SK-N-SH treated with all-trans-retinoic acid at 6 μM for 48 hours (cell line): Measurements from ENCODE around the gene ZFAND3.

ENCODE experiments used
- ARNTL ChIP-seq: fragments of 450-650 bp; formaldehyde crosslinking; IDR thresholded peaks from 2 replicates; pipeline ENCODE4 v1.5.0; 2020; ENCODE audit warnings: low read depth, mild to moderate bottlenecking, moderate library complexity, borderline replicate concordance
- GLIS3 ChIP-seq: fragments of 250-450 bp; sonication (Bioruptor Pico); IDR thresholded peaks from 2 replicates; pipeline ENCODE4 v1.5.0; 2020; ENCODE audit warnings: mild to moderate bottlenecking, moderate library complexity
- RARB ChIP-seq: fragments of 250-450 bp; sonication (Bioruptor Pico); IDR thresholded peaks from 2 replicates; pipeline ENCODE4 v1.8.0; 2021; ENCODE audit warnings: mild to moderate bottlenecking, moderate library complexity
- SNAI2 ChIP-seq: fragments of 250-450 bp; sonication (Bioruptor Pico); IDR thresholded peaks from 2 replicates; pipeline ENCODE4 v1.5.0; 2020; ENCODE audit warnings: mild to moderate bottlenecking, moderate library complexity
- TCF4 ChIP-seq: fragments of 250-450 bp; sonication (Bioruptor Pico); IDR thresholded peaks from 2 replicates; pipeline ENCODE4 v1.8.0; 2021; ENCODE audit warnings: mild to moderate bottlenecking, moderate library complexity, borderline replicate concordance
- TOX ChIP-seq: fragments of 250-450 bp; sonication (Bioruptor Pico); IDR thresholded peaks from 2 replicates; pipeline ENCODE4 v1.8.0; 2021; ENCODE audit warnings: mild to moderate bottlenecking, moderate library complexity, borderline replicate concordance
- ZC3H10 ChIP-seq: fragments of 250-450 bp; sonication (Bioruptor Pico); IDR thresholded peaks from 2 replicates; pipeline ENCODE4 v1.5.1; 2021; ENCODE audit warnings: mild to moderate bottlenecking, moderate library complexity
- ZFP3 ChIP-seq: fragments of 250-450 bp; sonication (Bioruptor Pico); IDR thresholded peaks from 2 replicates; pipeline ENCODE4 v1.5.0; 2020; ENCODE audit warnings: mild to moderate bottlenecking, moderate library complexity
- ZFP30 ChIP-seq: fragments of 450-650 bp; formaldehyde crosslinking; IDR thresholded peaks from 2 replicates; pipeline ENCODE4 v1.5.0; 2022; ENCODE audit warnings: mild to moderate bottlenecking, moderate library complexity
- TF ChIP-seq, protein P1 (sequence below): fragments of 250-450 bp; sonication (Bioruptor Pico); IDR thresholded peaks from 2 replicates; pipeline ENCODE4 v1.8.0; 2020; ENCODE audit warnings: mild to moderate bottlenecking, moderate library complexity, borderline replicate concordance

DNA sequence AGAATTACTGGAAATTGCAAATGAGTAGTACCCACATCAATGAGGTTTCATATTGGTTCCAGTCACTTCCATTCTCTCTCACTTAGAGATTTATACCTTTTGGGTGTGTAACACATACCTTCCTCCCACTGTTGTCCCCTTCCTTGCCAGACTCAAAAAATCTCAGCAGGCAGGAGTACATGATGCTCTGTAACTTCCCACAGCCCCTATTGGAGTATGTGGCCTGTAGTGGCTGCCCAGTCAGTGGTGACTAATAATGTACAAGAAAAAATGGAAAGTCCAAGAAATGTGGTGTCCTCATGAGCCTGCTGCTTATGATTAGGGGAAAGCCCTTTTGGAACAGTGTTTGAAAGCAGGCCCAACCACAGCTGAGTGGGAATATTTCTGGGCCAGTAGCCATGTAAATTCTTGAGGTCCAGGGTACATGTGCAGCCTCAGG is 312.0 kb downstream of the ZFAND3 start:
- TF ChIP-seq RARB (CRISPR knock-in tag) (no peak), TOX (CRISPR knock-in tag) (no peak), TCF4 (CRISPR knock-in tag) (no peak), ZC3H10 (CRISPR knock-in tag) (no peak), ZFP3 (no peak), GLIS3 (CRISPR knock-in tag) (no peak), SNAI2 (no peak), ZFP30 (no peak), ARNTL (CRISPR knock-in tag) (no peak)
- TF ChIP-seq, protein P1, sequence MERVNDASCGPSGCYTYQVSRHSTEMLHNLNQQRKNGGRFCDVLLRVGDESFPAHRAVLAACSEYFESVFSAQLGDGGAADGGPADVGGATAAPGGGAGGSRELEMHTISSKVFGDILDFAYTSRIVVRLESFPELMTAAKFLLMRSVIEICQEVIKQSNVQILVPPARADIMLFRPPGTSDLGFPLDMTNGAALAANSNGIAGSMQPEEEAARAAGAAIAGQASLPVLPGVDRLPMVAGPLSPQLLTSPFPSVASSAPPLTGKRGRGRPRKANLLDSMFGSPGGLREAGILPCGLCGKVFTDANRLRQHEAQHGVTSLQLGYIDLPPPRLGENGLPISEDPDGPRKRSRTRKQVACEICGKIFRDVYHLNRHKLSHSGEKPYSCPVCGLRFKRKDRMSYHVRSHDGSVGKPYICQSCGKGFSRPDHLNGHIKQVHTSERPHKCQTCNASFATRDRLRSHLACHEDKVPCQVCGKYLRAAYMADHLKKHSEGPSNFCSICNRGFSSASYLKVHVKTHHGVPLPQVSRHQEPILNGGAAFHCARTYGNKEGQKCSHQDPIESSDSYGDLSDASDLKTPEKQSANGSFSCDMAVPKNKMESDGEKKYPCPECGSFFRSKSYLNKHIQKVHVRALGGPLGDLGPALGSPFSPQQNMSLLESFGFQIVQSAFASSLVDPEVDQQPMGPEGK = no peak
